IgD-negative memory B cell (primary cell): ENCODE results near the gene USP17L19. TPM values are rescaled to one million over a fixed set of nuclear protein-coding genes. Genes with fewer than 3 reads are reported as not detected.
"Not testable (repeated sequence)": the region's sequence is repeated elsewhere in the genome, so short reads cannot be mapped to it uniquely, and the experiment has no call there.

Experiments used
- H3K27ac Mint-ChIP-seq, 3 donors: one replicate each; pipeline ENCODE4 v1.8.0; 2020 to 2022; ENCODE audit warnings: mild to moderate bottlenecking in 3 of 3, mixed read lengths in 3 of 3, moderate library complexity in 1 of 3
- H3K27me3 Mint-ChIP-seq: one replicate; pipeline ENCODE4 v1.8.0; 2021; ENCODE audit warnings: mixed read lengths
- H3K36me3 Mint-ChIP-seq: one replicate; pipeline ENCODE4 v1.8.0; 2020; ENCODE audit warnings: mild to moderate bottlenecking, mixed read lengths
- H3K4me1 Mint-ChIP-seq, 3 donors: one replicate each; pipeline ENCODE4 v1.8.0; 2020 to 2022; ENCODE audit warnings: mixed read lengths in 3 of 3, mild to moderate bottlenecking in 1 of 3
- H3K4me3 Mint-ChIP-seq, 4 donors: one replicate each; pipeline ENCODE4 v1.8.0; 2020 to 2022; ENCODE audit warnings: mild to moderate bottlenecking in 4 of 4, mixed read lengths in 4 of 4, moderate library complexity in 3 of 4
- H3K9me3 Mint-ChIP-seq, 3 donors: one replicate each; pipeline ENCODE4 v1.8.0; 2020 to 2021; ENCODE audit warnings: mixed read lengths in 3 of 3, mild to moderate bottlenecking in 1 of 3
- polyA plus RNA-seq: library from polyadenylated mRNA; unstranded; fragments of 300-500 nt; fragmentation: Illumina TruSeq; gene quantifications from one replicate; pipeline ENCODE4 v1.2.3, GENCODE V29; 2021

Gene USP17L19, protein sequence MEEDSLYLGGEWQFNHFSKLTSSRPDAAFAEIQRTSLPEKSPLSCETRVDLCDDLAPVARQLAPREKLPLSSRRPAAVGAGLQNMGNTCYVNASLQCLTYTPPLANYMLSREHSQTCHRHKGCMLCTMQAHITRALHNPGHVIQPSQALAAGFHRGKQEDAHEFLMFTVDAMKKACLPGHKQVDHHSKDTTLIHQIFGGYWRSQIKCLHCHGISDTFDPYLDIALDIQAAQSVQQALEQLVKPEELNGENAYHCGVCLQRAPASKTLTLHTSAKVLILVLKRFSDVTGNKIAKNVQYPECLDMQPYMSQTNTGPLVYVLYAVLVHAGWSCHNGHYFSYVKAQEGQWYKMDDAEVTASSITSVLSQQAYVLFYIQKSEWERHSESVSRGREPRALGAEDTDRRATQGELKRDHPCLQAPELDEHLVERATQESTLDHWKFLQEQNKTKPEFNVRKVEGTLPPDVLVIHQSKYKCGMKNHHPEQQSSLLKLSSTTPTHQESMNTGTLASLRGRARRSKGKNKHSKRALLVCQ
- not detected for polyA plus RNA-seq

DNA sequence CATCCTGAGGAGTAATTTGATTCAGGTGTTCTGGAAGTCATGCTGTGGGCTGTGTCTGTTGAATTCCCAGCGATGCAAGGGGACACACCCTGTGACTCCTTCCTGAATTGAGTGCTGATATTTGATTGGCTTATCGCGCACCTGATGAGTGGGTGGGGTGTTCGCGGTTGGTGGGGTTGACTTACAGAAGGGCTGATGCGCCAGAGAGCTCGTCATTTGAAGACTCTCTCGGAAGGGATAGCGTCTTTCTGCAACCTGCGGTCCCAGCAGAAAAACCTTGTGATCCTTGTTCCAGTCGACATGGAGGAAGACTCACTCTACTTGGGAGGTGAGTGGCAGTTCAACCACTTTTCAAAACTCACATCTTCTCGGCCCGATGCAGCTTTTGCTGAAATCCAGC lies at the start of gene USP17L19:
Gene USP17L19, plus strand, starts transcription at position 301 of the 400 bp plus-strand sequence. Its CDS starts 0 bp downstream, at position 301.
- not testable (repeated sequence) for H3K4me3 Mint-ChIP-seq, H3K27me3 Mint-ChIP-seq, H3K4me1 Mint-ChIP-seq, H3K9me3 Mint-ChIP-seq, H3K36me3 Mint-ChIP-seq, H3K27ac Mint-ChIP-seq

DNA sequence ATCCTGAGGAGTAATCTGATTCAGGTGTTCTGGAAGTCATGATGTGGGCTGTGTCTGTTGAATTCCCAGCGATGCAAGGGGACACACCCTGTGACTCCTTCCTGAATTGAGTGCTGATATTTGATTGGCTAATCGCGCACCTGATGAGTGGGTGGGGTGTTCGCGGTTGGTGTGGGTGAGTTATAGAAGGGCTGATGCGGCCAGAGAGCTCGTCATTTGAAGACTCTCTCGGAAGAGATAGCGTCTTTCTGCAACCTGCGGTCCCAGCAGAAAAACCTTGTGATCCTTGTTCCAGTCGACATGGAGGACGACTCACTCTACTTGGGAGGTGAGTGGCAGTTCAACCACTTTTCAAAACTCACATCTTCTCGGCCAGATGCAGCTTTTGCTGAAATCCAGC lies 42.8 kb upstream of the USP17L19 start, which contains the start of gene USP17L10:
Gene USP17L10, plus strand, starts transcription at position 301 of the 400 bp plus-strand sequence. Its CDS starts 0 bp downstream, at position 301.
- not testable (repeated sequence) for H3K36me3 Mint-ChIP-seq, H3K9me3 Mint-ChIP-seq, H3K4me3 Mint-ChIP-seq, H3K27ac Mint-ChIP-seq, H3K4me1 Mint-ChIP-seq, H3K27me3 Mint-ChIP-seq

DNA sequence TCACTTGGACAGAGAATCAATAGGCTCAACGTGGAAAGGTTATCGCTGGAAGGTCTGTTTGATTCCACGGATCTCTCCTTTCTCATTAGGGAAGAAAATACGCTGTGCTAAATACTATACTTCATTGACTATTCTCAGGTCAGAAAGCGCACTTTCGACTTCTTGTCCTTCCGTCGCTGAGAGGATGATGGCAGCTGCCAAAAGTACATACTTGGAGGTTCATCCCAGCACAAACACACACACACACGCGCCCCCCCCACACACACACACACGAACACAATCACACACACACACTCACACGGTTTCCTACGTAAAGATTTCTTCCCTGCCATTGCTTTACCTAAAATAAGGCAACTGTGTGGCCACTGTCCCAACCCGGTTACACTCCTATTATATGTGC lies 38.5 kb upstream of the USP17L19 start:
- H3K4me1 Mint-ChIP-seq, H3K27ac Mint-ChIP-seq, H3K9me3 Mint-ChIP-seq: not testable (repeated sequence)

DNA sequence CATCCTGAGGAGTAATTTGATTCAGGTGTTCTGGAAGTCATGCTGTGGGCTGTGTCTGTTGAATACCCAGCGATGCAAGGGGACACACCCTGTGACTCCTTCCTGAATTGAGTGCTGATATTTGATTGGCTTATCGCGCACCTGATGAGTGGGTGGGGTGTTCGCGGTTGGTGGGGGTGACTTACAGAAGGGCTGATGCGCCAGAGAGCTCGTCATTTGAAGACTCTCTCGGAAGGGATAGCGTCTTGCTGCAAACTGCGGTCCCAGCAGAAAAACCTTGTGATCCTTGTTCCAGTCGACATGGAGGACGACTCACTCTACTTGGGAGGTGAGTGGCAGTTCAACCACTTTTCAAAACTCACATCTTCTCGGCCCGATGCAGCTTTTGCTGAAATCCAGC lies 38.1 kb upstream of the USP17L19 start, which contains the start of gene USP17L11:
Gene USP17L11, plus strand, starts transcription at position 301 of the 400 bp plus-strand sequence. Its CDS starts 0 bp downstream, at position 301.
- H3K4me3 Mint-ChIP-seq, H3K27me3 Mint-ChIP-seq, H3K27ac Mint-ChIP-seq, H3K4me1 Mint-ChIP-seq, H3K9me3 Mint-ChIP-seq, H3K36me3 Mint-ChIP-seq: not testable (repeated sequence)

More for the DNA sequence above, 38.5 kb upstream of the USP17L19 start:
- not testable (repeated sequence) for H3K4me3 Mint-ChIP-seq, H3K27me3 Mint-ChIP-seq, H3K36me3 Mint-ChIP-seq

DNA sequence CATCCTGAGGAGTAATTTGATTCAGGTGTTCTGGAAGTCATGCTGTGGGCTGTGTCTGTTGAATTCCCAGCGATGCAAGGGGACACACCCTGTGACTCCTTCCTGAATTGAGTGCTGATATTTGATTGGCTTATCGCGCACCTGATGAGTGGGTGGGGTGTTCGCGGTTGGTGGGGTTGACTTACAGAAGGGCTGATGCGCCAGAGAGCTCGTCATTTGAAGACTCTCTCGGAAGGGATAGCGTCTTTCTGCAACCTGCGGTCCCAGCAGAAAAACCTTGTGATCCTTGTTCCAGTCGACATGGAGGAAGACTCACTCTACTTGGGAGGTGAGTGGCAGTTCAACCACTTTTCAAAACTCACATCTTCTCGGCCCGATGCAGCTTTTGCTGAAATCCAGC lies 33.3 kb upstream of the USP17L19 start, which contains the start of gene USP17L12:
Gene USP17L12, plus strand, starts transcription at position 301 of the 400 bp plus-strand sequence. Its CDS starts 0 bp downstream, at position 301.
- H3K27ac Mint-ChIP-seq, H3K36me3 Mint-ChIP-seq, H3K9me3 Mint-ChIP-seq, H3K27me3 Mint-ChIP-seq, H3K4me1 Mint-ChIP-seq, H3K4me3 Mint-ChIP-seq: not testable (repeated sequence)

DNA sequence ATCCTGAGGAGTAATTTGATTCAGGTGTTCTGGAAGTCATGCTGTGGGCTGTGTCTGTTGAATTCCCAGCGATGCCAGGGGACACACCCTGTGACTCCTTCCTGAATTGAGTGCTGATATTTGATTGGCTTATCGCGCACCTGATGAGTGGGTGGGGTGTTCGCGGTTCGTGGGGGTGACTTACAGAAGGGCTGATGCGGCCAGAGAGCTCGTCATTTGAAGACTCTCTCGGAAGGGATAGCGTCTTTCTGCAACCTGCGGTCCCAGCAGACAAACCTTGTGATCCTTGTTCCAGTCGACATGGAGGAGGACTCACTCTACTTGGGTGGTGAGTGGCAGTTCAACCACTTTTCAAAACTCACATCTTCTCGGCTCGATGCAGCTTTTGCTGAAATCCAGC lies 28.6 kb upstream of the USP17L19 start, which contains the start of gene USP17L13:
Gene USP17L13, plus strand, starts transcription at position 301 of the 400 bp plus-strand sequence. Its CDS starts 0 bp downstream, at position 301.
- H3K36me3 Mint-ChIP-seq, H3K4me1 Mint-ChIP-seq: not testable (repeated sequence)

DNA sequence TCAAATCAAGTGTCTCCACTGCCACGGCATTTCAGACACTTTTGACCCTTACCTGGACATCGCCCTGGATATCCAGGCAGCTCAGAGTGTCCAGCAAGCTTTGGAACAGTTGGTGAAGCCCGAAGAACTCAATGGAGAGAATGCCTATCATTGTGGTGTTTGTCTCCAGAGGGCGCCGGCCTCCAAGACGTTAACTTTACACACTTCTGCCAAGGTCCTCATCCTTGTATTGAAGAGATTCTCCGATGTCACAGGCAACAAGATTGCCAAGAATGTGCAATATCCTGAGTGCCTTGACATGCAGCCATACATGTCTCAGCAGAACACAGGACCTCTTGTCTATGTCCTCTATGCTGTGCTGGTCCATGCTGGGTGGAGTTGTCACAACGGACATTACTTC lies 22.9 kb upstream of the USP17L19 start:
- not testable (repeated sequence) for H3K27me3 Mint-ChIP-seq, H3K4me3 Mint-ChIP-seq, H3K9me3 Mint-ChIP-seq, H3K36me3 Mint-ChIP-seq, H3K27ac Mint-ChIP-seq, H3K4me1 Mint-ChIP-seq

More for the DNA sequence above, 28.6 kb upstream of the USP17L19 start, which contains the start of gene USP17L13:
- H3K27ac Mint-ChIP-seq, H3K9me3 Mint-ChIP-seq, H3K4me3 Mint-ChIP-seq, H3K27me3 Mint-ChIP-seq: not testable (repeated sequence)

DNA sequence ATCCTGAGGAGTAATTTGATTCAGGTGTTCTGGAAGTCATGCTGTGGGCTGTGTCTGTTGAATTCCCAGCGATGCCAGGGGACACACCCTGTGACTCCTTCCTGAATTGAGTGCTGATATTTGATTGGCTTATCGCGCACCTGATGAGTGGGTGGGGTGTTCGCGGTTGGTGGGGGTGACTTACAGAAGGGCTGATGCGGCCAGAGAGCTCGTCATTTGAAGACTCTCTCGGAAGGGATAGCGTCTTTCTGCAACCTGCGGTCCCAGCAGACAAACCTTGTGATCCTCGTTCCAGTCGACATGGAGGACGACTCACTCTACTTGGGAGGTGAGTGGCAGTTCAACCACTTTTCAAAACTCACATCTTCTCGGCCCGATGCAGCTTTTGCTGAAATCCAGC lies 19.1 kb upstream of the USP17L19 start, which contains the start of gene USP17L15:
Gene USP17L15, plus strand, starts transcription at position 301 of the 400 bp plus-strand sequence. Its CDS starts 0 bp downstream, at position 301.
- not testable (repeated sequence) for H3K4me1 Mint-ChIP-seq, H3K27me3 Mint-ChIP-seq, H3K36me3 Mint-ChIP-seq, H3K4me3 Mint-ChIP-seq, H3K9me3 Mint-ChIP-seq, H3K27ac Mint-ChIP-seq

DNA sequence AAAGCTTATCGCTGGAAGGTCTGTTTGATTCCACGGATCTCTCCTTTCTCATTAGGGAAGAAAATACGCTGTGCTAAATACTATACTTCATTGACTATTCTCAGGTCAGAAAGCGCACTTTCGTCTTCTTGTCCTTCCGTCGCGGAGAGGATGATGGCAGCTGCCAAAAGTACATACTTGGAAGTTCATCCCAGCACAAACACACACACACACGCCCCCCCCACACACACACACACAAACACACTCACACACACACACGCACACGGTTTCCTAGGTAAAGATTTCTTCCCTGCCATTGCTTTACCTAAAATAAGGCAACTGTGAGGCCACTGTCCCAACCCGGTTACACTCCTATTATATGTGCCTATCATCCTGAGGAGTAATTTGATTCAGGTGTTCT lies 14.7 kb upstream of the USP17L19 start:
- not testable (repeated sequence) for H3K36me3 Mint-ChIP-seq, H3K9me3 Mint-ChIP-seq, H3K4me1 Mint-ChIP-seq, H3K4me3 Mint-ChIP-seq, H3K27me3 Mint-ChIP-seq, H3K27ac Mint-ChIP-seq

DNA sequence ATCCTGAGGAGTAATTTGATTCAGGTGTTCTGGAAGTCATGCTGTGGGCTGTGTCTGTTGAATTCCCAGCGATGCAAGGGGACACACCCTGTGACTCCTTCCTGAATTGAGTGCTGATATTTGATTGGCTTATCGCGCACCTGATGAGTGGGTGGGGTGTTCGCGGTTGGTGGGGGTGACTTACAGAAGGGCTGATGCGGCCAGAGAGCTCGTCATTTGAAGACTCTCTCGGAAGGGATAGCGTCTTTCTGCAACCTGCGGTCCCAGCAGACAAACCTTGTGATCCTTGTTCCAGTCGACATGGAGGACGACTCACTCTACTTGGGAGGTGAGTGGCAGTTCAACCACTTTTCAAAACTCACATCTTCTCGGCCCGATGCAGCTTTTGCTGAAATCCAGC lies 9.6 kb upstream of the USP17L19 start, which contains the start of gene USP17L17:
Gene USP17L17, plus strand, starts transcription at position 301 of the 400 bp plus-strand sequence. Its CDS starts 0 bp downstream, at position 301.
- H3K27me3 Mint-ChIP-seq, H3K9me3 Mint-ChIP-seq: not testable (repeated sequence)

DNA sequence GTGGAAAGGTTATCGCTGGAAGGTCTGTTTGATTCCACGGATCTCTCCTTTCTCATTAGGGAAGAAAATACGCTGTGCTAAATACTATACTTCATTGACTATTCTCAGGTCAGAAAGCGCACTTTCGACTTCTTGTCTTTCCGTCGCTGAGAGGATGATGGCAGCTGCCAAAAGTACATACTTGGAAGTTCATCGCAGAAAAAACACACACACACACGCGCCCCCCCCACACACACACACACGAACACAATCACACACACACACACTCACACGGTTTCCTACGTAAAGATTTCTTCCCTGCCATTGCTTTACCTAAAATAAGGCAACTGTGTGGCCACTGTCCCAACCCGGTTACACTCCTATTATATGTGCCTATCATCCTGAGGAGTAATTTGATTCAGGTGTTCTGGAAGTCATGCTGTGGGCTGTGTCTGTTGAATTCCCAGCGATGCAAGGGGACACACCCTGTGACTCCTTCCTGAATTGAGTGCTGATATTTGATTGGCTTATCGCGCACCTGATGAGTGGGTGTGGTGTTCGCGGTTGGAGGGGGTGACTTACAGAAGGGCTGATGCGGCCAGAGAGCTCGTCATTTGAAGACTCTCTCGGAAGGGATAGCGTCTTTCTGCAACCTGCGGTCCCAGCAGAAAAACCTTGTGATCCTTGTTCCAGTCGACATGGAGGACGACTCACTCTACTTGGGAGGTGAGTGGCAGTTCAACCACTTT lies 5.1 kb upstream of the USP17L19 start, which contains the start of gene USP17L18:
Gene USP17L18, plus strand, starts transcription at position 678 of the 728 bp plus-strand sequence. Its CDS starts 0 bp downstream, at position 678.
- not testable (repeated sequence) for H3K27ac Mint-ChIP-seq, H3K4me3 Mint-ChIP-seq, H3K36me3 Mint-ChIP-seq, H3K9me3 Mint-ChIP-seq, H3K27me3 Mint-ChIP-seq, H3K4me1 Mint-ChIP-seq

More for the DNA sequence above, 9.6 kb upstream of the USP17L19 start, which contains the start of gene USP17L17:
- H3K4me3 Mint-ChIP-seq, H3K4me1 Mint-ChIP-seq, H3K36me3 Mint-ChIP-seq, H3K27ac Mint-ChIP-seq: not testable (repeated sequence)

DNA sequence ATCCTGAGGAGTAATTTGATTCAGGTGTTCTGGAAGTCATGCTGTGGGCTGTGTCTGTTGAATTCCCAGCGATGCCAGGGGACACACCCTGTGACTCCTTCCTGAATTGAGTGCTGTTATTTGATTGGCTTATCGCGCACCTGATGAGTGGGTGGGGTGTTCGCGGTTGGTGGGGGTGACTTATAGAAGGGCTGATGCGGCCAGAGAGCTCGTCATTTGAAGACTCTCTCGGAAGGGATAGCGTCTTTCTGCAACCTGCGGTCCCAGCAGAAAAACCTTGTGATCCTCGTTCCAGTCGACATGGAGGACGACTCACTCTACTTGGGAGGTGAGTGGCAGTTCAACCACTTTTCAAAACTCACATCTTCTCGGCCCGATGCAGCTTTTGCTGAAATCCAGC lies 4.6 kb downstream of the USP17L19 start, which contains the start of gene USP17L20:
Gene USP17L20, plus strand, starts transcription at position 301 of the 400 bp plus-strand sequence. Its CDS starts 0 bp downstream, at position 301.
- not testable (repeated sequence) for H3K27ac Mint-ChIP-seq, H3K4me3 Mint-ChIP-seq, H3K36me3 Mint-ChIP-seq, H3K4me1 Mint-ChIP-seq, H3K9me3 Mint-ChIP-seq, H3K27me3 Mint-ChIP-seq

DNA sequence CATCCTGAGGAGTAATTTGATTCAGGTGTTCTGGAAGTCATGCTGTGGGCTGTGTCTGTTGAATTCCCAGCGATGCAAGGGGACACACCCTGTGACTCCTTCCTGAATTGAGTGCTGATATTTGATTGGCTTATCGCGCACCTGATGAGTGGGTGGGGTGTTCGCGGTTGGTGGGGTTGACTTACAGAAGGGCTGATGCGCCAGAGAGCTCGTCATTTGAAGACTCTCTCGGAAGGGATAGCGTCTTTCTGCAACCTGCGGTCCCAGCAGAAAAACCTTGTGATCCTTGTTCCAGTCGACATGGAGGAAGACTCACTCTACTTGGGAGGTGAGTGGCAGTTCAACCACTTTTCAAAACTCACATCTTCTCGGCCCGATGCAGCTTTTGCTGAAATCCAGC lies 9.4 kb downstream of the USP17L19 start, which contains the start of gene USP17L21:
Gene USP17L21, plus strand, starts transcription at position 301 of the 400 bp plus-strand sequence. Its CDS starts 0 bp downstream, at position 301.
- not testable (repeated sequence) for H3K9me3 Mint-ChIP-seq, H3K4me1 Mint-ChIP-seq, H3K27me3 Mint-ChIP-seq, H3K4me3 Mint-ChIP-seq, H3K36me3 Mint-ChIP-seq, H3K27ac Mint-ChIP-seq

DNA sequence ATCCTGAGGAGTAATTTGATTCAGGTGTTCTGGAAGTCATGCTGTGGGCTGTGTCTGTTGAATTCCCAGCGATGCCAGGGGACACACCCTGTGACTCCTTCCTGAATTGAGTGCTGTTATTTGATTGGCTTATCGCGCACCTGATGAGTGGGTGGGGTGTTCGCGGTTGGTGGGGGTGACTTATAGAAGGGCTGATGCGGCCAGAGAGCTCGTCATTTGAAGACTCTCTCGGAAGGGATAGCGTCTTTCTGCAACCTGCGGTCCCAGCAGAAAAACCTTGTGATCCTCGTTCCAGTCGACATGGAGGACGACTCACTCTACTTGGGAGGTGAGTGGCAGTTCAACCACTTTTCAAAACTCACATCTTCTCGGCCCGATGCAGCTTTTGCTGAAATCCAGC lies 14.1 kb downstream of the USP17L19 start, which contains the start of gene USP17L22:
Gene USP17L22, plus strand, starts transcription at position 301 of the 400 bp plus-strand sequence. Its CDS starts 0 bp downstream, at position 301.
- not testable (repeated sequence) for H3K27me3 Mint-ChIP-seq, H3K9me3 Mint-ChIP-seq, H3K27ac Mint-ChIP-seq, H3K4me3 Mint-ChIP-seq, H3K4me1 Mint-ChIP-seq, H3K36me3 Mint-ChIP-seq

DNA sequence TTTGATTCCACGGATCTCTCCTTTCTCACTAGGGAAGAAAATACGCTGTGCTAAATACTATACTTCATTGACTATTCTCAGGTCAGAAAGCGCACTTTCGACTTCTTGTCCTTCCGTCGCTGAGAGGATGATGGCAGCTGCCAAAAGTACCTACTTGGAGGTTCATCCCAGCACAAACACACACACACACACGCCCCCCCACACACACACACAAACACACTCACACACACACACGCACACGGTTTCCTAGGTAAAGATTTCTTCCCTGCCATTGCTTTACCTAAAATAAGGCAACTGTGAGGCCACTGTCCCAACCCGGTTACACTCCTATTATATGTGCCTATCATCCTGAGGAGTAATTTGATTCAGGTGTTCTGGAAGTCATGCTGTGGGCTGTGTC lies 18.5 kb downstream of the USP17L19 start:
- not testable (repeated sequence) for H3K27me3 Mint-ChIP-seq, H3K27ac Mint-ChIP-seq, H3K36me3 Mint-ChIP-seq, H3K9me3 Mint-ChIP-seq, H3K4me3 Mint-ChIP-seq, H3K4me1 Mint-ChIP-seq
